Stimulated activated CD8-positive, alpha-beta memory T cell treated with anti-CD3 and anti-CD28 coated beads, Interleukin-12 subunit alpha, Interleukin-12 subunit beta, amount 100 ng/mL, for 24 hours (primary cell): Measurements from ENCODE around the gene OR10H1.
"Not testable (repeated sequence)": the region's sequence is repeated elsewhere in the genome, so short reads cannot be mapped to it uniquely, and the experiment has no call there.

ENCODE experiments used
- DNase-seq: peaks from one replicate; pipeline ENCODE4 v3.0.0-alpha.2; 2020; ENCODE audit errors: extremely low read depth

The OR10H1 gene

DNA sequence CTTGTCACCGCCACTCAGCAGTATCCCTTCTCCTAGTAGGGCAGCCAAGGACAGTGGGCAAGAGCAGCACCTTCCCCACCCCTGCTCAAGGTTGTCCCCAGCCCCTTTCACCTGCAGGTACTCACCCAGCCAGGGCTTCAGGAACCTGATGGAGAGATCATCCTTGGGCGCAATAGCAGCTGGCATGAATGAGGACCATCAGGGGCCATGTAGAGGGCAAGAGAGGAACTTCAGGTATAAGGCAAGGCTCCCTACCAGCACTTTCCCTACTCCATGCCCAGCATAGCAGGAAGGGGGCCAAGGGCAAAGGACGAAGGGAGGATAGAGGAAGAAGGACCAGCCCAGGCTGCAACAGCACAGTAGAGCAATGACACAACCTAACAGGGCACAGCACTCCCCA is 41.3 kb downstream of the OR10H1 start:
- not testable (repeated sequence) for DNase-seq

- DNase-seq: no peak
Observed at GRCh38 chr19:15769586-15769985, 45.9 kb downstream of the OR10H1 start.

DNA sequence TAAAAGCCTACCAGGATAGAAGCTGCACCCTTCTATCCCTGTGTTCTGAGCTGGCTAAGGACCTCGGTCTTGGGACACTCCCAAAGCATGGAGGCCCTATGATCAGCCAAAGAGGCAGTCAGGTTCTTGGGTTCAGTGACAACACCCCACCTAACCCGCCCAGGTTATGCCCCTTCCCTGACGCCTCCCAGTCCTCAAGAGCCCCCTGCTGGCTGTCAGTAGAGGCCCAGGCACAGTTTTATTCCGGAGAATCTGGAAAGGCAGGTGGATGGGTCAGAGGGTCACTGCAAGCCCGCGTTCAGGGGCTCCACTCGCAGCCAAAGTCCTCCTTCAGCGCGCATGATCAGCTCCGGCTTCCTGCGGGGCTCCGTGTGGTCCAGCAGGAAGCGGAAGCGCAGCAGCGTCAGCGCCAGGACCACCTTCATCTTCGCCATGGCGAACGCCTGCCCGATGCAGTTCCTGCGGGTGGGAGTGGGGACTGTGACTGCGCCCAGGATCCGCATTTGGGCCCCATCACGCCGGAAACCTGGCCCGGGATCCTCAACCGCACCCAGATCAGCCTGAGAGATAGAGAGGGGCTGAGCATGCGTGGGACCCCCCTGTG is 55.4 kb downstream of the OR10H1 start:
- DNase-seq: no peak

DNA sequence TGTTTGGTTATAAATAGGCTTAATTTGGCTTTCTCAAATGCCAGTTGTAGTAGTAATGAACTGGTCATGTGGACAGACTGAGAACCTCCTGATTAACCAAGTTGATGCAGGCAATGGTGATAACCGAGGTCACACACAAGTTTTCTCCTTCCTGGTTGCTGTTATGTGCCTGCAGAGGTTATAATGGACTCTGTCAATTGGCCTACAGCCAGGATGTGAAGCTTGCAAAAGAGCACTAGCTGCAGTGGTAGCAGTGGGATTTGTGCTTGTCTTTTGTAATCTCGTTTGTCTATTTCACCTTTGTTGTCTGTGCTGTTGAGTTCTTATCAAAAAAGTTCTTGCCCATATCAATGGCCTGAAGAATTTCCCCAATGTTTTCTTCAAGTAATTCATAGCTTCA is 57.1 kb downstream of the OR10H1 start:
- no peak for DNase-seq
